Gastroesophageal sphincter (tissue), 3 donors: ENCODE results near the gene CAMK1D.

Source experiments
- POLR2A ChIP-seq, 2 donors: fragments of 450-650 bp; IDR thresholded peaks; one replicate each; pipeline ENCODE4 v1.6.1; 2017; ENCODE audit warnings: antibody characterized with exemption in 2 of 2, mild to moderate bottlenecking in 2 of 2, moderate library complexity in 1 of 2
- TF ChIP-seq, protein P1 (sequence below), 4 experiments: fragments of 200-600 bp in 2 of 4; fragments of 450-650 bp in 2 of 4; sonication (generic) in 1 of 4; IDR thresholded peaks; one replicate each; pipeline ENCODE4 v1.5.1; 2017 to 2019; ENCODE audit warnings: antibody characterized with exemption in 4 of 4, mild to moderate bottlenecking in 2 of 4, moderate library complexity in 2 of 4

DNA sequence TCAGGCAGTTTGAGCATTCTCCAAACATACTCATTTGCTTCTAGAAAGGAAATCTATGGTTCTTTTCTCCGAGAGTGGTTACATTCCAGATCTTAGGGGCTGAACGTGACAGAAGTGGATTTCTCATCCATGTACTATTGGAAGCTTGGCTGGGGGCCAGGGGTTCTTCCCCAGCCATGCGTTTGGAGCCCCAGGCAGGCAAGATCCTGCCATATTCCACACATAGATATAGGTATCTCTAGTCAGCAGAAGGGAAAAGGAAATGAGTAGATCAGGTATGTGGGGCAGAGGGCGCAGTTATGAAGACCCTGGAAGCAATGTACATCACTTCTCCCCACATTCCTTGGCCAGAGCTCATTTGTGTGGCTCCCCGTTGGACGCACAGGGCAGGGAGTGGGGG lies 352.3 kb downstream of the CAMK1D start:
- TF ChIP-seq, protein P1, sequence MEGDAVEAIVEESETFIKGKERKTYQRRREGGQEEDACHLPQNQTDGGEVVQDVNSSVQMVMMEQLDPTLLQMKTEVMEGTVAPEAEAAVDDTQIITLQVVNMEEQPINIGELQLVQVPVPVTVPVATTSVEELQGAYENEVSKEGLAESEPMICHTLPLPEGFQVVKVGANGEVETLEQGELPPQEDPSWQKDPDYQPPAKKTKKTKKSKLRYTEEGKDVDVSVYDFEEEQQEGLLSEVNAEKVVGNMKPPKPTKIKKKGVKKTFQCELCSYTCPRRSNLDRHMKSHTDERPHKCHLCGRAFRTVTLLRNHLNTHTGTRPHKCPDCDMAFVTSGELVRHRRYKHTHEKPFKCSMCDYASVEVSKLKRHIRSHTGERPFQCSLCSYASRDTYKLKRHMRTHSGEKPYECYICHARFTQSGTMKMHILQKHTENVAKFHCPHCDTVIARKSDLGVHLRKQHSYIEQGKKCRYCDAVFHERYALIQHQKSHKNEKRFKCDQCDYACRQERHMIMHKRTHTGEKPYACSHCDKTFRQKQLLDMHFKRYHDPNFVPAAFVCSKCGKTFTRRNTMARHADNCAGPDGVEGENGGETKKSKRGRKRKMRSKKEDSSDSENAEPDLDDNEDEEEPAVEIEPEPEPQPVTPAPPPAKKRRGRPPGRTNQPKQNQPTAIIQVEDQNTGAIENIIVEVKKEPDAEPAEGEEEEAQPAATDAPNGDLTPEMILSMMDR (IDR thresholded peaks at IDR 0.05) = no peak
- no peak for TF ChIP-seq POLR2A (IDR thresholded peaks at IDR 0.05)
